Measurements from ENCODE around the gene COL6A1. TPM values are rescaled to one million over a fixed set of nuclear protein-coding genes. Genes with fewer than 3 reads are reported as not detected.
A peak's percentile ranks its signal among the peaks of the same experiment; 100 is the strongest.
"Not testable (repeated sequence)": the region's sequence is repeated elsewhere in the genome, so short reads cannot be mapped to it uniquely, and the experiment has no call there.

The COL6A1 gene
- total RNA-seq, 1 donor from 2014 or later, result 226 TPM

GRCh38 chr21:45972716-45973474, 8.7 kb upstream of the COL6A1 start:
- H3K36me3 ChIP-seq (ENCODE audit: control insufficient read depth, insufficient read depth, low read length), result no peaks in the 10 kb centered on the region
- no peak for TF ChIP-seq CTCF (IDR thresholded peaks at IDR 0.05; ENCODE audit: insufficient read depth, low read length, poor library complexity, severe bottlenecking)
- peak overlapping the region; percentile 42 for H3K4me3 ChIP-seq (ENCODE audit: low read depth, low read length)
- H3K27me3 ChIP-seq (ENCODE audit: control insufficient read depth, insufficient read depth, low read length), result peaks cover 2% of the 10 kb centered on the region
- no peak for DNase-seq (ENCODE audit: low read depth)

GRCh38 chr21:45973475-45974072, 8.0 kb upstream of the COL6A1 start:
- peak overlapping the region; percentile 42 for H3K4me3 ChIP-seq (ENCODE audit: low read depth, low read length)
- DNase-seq (ENCODE audit: low read depth), result no peak
- peak; percentile 87 for TF ChIP-seq CTCF (IDR thresholded peaks at IDR 0.05; ENCODE audit: insufficient read depth, low read length, poor library complexity, severe bottlenecking)
- no peaks in the 10 kb centered on the region for H3K36me3 ChIP-seq (ENCODE audit: control insufficient read depth, insufficient read depth, low read length)
- H3K27me3 ChIP-seq (ENCODE audit: control insufficient read depth, insufficient read depth, low read length), result peaks cover 2% of the 10 kb centered on the region

- no peak for DNase-seq (ENCODE audit: low read depth)
- H3K36me3 ChIP-seq (ENCODE audit: control insufficient read depth, insufficient read depth, low read length), result no peaks in the 10 kb centered on the region
- TF ChIP-seq CTCF (IDR thresholded peaks at IDR 0.05; ENCODE audit: insufficient read depth, low read length, poor library complexity, severe bottlenecking), result no peak
- peaks cover 4% of the 10 kb centered on the region for H3K27me3 ChIP-seq (ENCODE audit: control insufficient read depth, insufficient read depth, low read length)
- H3K4me3 ChIP-seq (ENCODE audit: low read depth, low read length), result peak overlapping the region; percentile 42
Observed at GRCh38 chr21:45974073-45975019, 7.2 kb upstream of the COL6A1 start.

GRCh38 chr21:45975020-45975666, 6.4 kb upstream of the COL6A1 start:
- H3K27me3 ChIP-seq (ENCODE audit: control insufficient read depth, insufficient read depth, low read length), result peaks cover 6% of the 10 kb centered on the region
- no peak for TF ChIP-seq CTCF (IDR thresholded peaks at IDR 0.05; ENCODE audit: insufficient read depth, low read length, poor library complexity, severe bottlenecking)
- no peak overlapping the region for H3K4me3 ChIP-seq (ENCODE audit: low read depth, low read length)
- no peak for DNase-seq (ENCODE audit: low read depth)
- no peaks in the 10 kb centered on the region for H3K36me3 ChIP-seq (ENCODE audit: control insufficient read depth, insufficient read depth, low read length)

- not testable (repeated sequence) for H3K4me3 ChIP-seq (ENCODE audit: low read depth, low read length); H3K27me3 ChIP-seq (ENCODE audit: control insufficient read depth, insufficient read depth, low read length); H3K36me3 ChIP-seq (ENCODE audit: control insufficient read depth, insufficient read depth, low read length); DNase-seq (ENCODE audit: low read depth)
Observed at GRCh38 chr21:45975667-45976409, 5.7 kb upstream of the COL6A1 start.

Data from kidney epithelial cell (primary cell).